Hepatocyte (in vitro differentiated cells): Measurements from ENCODE around the gene SEC61B.

ENCODE experiments used
- CTCF ChIP-seq: fragments of 200-600 bp; sonication (generic); IDR thresholded peaks from 2 replicates; pipeline ENCODE4 v1.5.1; 2016; ENCODE audit warnings: antibody characterized with exemption, mild to moderate bottlenecking; ENCODE audit not compliant: poor library complexity
- EZH2 ChIP-seq: fragments of 200-600 bp; sonication (generic); IDR thresholded peaks from 2 replicates; pipeline ENCODE4 v1.6.1; 2016; ENCODE audit warnings: antibody characterized with exemption, mild to moderate bottlenecking, borderline replicate concordance
- EZH2phosphoT487 ChIP-seq: fragments of 200-600 bp; sonication (generic); IDR thresholded peaks from one replicate; pipeline ENCODE4 v1.6.1; 2018; ENCODE audit warnings: antibody characterized with exemption, mild to moderate bottlenecking, low read depth, moderate library complexity; ENCODE audit not compliant: unreplicated experiment, severe bottlenecking

GRCh38 chr9:99193466-99193821 lies 28.6 kb upstream of the SEC61B start:
- TF ChIP-seq CTCF (no peak), EZH2phosphoT487 (no peak), EZH2 (no peak)
